ENCODE measurements around the gene AGAP3. TPM values are rescaled to one million over a fixed set of nuclear protein-coding genes. Genes with fewer than 3 reads are reported as not detected.

The AGAP3 gene
- total RNA-seq, 1 experiment from 2014 or later, result 126 TPM

GRCh38 chr7:151089893-151090730 is 3.8 kb downstream of the AGAP3 start:
- Histone ChIP-seq H3K9me3 (ENCODE audit: control insufficient read depth in 1 of 2, insufficient read depth in 1 of 2, low read depth in 1 of 2, low read length in 2 of 2) (no peaks in the 10 kb centered on the region), H3K79me2 (ENCODE audit: insufficient read depth, low read length) (peaks cover 84% of the 10 kb centered on the region), H3K4me3 (replicated peaks in 1 of 2; ENCODE audit: low read depth in 1 of 2, low read length in 2 of 2) (no peak overlapping the region), H4K20me1 (ENCODE audit: insufficient read depth) (no peaks in the 10 kb centered on the region; the same call in 1 of the 2 replicates), H3K27ac (ENCODE audit: low read depth, low read length) (no peak overlapping the region), H3K4me2 (ENCODE audit: low read length) (no peak overlapping the region), H2AFZ (ENCODE audit: low read depth, low read length, poor library complexity, severe bottlenecking) (no peak overlapping the region), H3K9ac (ENCODE audit: low read length) (no peak overlapping the region), H3K36me3 (ENCODE audit: control insufficient read depth in 1 of 2, insufficient read depth in 2 of 2, low read length in 2 of 2) (peaks cover 0 to 24% of the 10 kb centered on the region in 2 experiments; a peak in 1 of 4 replicates), H3K4me1 (ENCODE audit: control insufficient read depth in 1 of 2, insufficient read depth in 2 of 2, low read length in 2 of 2) (peaks cover 10 to 19% of the 10 kb centered on the region in 2 experiments; a peak in 3 of 4 replicates), H3K27me3 (ENCODE audit: insufficient read depth, low read length) (no peaks in the 10 kb centered on the region), H3K9me2 (ENCODE audit: insufficient read depth) (no peaks in the 10 kb centered on the region)
- ATAC-seq, result no peak
- ChIA-PET POLR2A (interaction anchor here (0.8 kb wide), 1 partner anchor 9 kb away, joined by 3 read pairs; the partner anchor contains the start of gene FASTK), RAD21 (ENCODE audit: low non-redundant PET in 1 of 2, low total read pairs in 2 of 2, uncharacterized antibody in 2 of 2, unreplicated experiment in 2 of 2) (no interaction called here), CTCF (no interaction called here)
- intact Hi-C loops (cut with micrococcal nuclease), result no loop called here
- TF ChIP-seq CEBPB (IDR thresholded peaks at IDR 0.05; ENCODE audit: low read depth), result no peak
- BruUV-seq (replicated peaks), result no TSS peak
- no peak for DNase-seq (ENCODE audit: low read depth, low spot score)

GRCh38 chr7:151091003-151091402 is 4.7 kb downstream of the AGAP3 start:
- Histone ChIP-seq H3K4me3 (replicated peaks in 1 of 2; ENCODE audit: low read depth in 1 of 2, low read length in 2 of 2) (no peak overlapping the region), H4K20me1 (ENCODE audit: insufficient read depth) (no peaks in the 10 kb centered on the region; the same call in 1 of the 2 replicates), H3K4me2 (ENCODE audit: low read length) (no peak overlapping the region), H3K9me2 (ENCODE audit: insufficient read depth) (no peaks in the 10 kb centered on the region), H3K36me3 (ENCODE audit: control insufficient read depth in 1 of 2, insufficient read depth in 2 of 2, low read length in 2 of 2) (peaks cover 0 to 24% of the 10 kb centered on the region in 2 experiments; a peak in 1 of 4 replicates), H3K9me3 (ENCODE audit: control insufficient read depth in 1 of 2, insufficient read depth in 1 of 2, low read depth in 1 of 2, low read length in 2 of 2) (no peaks in the 10 kb centered on the region), H3K27me3 (ENCODE audit: insufficient read depth, low read length) (no peaks in the 10 kb centered on the region), H3K27ac (ENCODE audit: low read depth, low read length) (no peak overlapping the region), H3K79me2 (ENCODE audit: insufficient read depth, low read length) (peaks cover 93% of the 10 kb centered on the region), H2AFZ (ENCODE audit: low read depth, low read length, poor library complexity, severe bottlenecking) (no peak overlapping the region), H3K4me1 (ENCODE audit: control insufficient read depth in 1 of 2, insufficient read depth in 2 of 2, low read length in 2 of 2) (peaks cover 5 to 10% of the 10 kb centered on the region in 2 experiments; a peak in 3 of 4 replicates), H3K9ac (ENCODE audit: low read length) (no peak overlapping the region)
- ChIA-PET CTCF (no interaction called here), RAD21 (ENCODE audit: low non-redundant PET in 1 of 2, low total read pairs in 2 of 2, uncharacterized antibody in 2 of 2, unreplicated experiment in 2 of 2) (no interaction called here), POLR2A (no interaction called here)
- ATAC-seq, result no peak
- no peak for DNase-seq (ENCODE audit: low read depth, low spot score)
- TF ChIP-seq JUND (IDR thresholded peaks at IDR 0.05) (no peak), ZNF274 (IDR thresholded peaks at IDR 0.05; ENCODE audit: low read depth, low read length) (no peak), POLR2A (IDR thresholded peaks at IDR 0.05; ENCODE audit: borderline replicate concordance, extremely low read depth, insufficient read depth, insufficient read length) (no peak), CTCF (IDR thresholded peaks at IDR 0.05 in 2 of 3, conservative IDR thresholded peaks at IDR 0.05 in 1 of 3; ENCODE audit: borderline replicate concordance in 1 of 3, insufficient read depth in 1 of 3, low read depth in 2 of 3, low read length in 2 of 3) (no peak), SRF (IDR thresholded peaks at IDR 0.05; ENCODE audit: low read depth) (no peak), ATF3 (IDR thresholded peaks at IDR 0.05) (no peak), ELF1 (IDR thresholded peaks at IDR 0.05; ENCODE audit: borderline replicate concordance, low read depth) (no peak), FOSL1 (IDR thresholded peaks at IDR 0.05; ENCODE audit: low read depth) (no peak), EGR1 (IDR thresholded peaks at IDR 0.05; ENCODE audit: low read depth) (no peak), YY1 (IDR thresholded peaks at IDR 0.05; ENCODE audit: extremely low read depth, insufficient replicate concordance, low read depth, low read length) (no peak), REST (IDR thresholded peaks at IDR 0.05; ENCODE audit: low read depth) (no peak), CEBPB (IDR thresholded peaks at IDR 0.05; ENCODE audit: low read depth) (no peak), RAD21 (IDR thresholded peaks at IDR 0.05; ENCODE audit: low read depth) (no peak), CBX3 (IDR thresholded peaks at IDR 0.05; ENCODE audit: low read depth) (no peak)
- intact Hi-C loops (cut with micrococcal nuclease), result no loop called here
- no TSS peak for BruUV-seq (replicated peaks)
